RPMI8226 (cell line): ENCODE data around the gene CKMT2.

Experiments
- DNase-seq: peaks from one replicate; pipeline ENCODE4 v3.0.0-alpha.2; 2015

Gene CKMT2

GRCh38 chr5:81233080-81233634 lies at the start of gene CKMT2:
TSS of gene CKMT2 (plus strand) at chr5:81233322. CDS start at chr5:81251133, 17,811 bp downstream.
- DNase-seq, result no peak

GRCh38 chr5:81183811-81184748 lies 49.0 kb upstream of the CKMT2 start:
- DNase-seq, result no peak

GRCh38 chr5:81184749-81185110 lies 48.4 kb upstream of the CKMT2 start:
- no peak for DNase-seq

GRCh38 chr5:81187885-81188284 lies 45.2 kb upstream of the CKMT2 start:
- DNase-seq, result peak; percentile 70

- no peak for DNase-seq
Observed at GRCh38 chr5:81188962-81189361, 44.2 kb upstream of the CKMT2 start.

- DNase-seq, result no peak
Observed at GRCh38 chr5:81189875-81190498, 43.1 kb upstream of the CKMT2 start.

- DNase-seq, result no peak
Observed at GRCh38 chr5:81191726-81192372, 41.3 kb upstream of the CKMT2 start.

- no peak for DNase-seq
Observed at GRCh38 chr5:81192373-81192750, 40.8 kb upstream of the CKMT2 start.

GRCh38 chr5:81194633-81195334 lies 38.3 kb upstream of the CKMT2 start:
- peak; percentile 88 for DNase-seq

GRCh38 chr5:81195335-81195929 lies 37.7 kb upstream of the CKMT2 start:
- DNase-seq, result no peak

GRCh38 chr5:81202655-81203054 lies 30.5 kb upstream of the CKMT2 start:
- no peak for DNase-seq

GRCh38 chr5:81203729-81204128 lies 29.4 kb upstream of the CKMT2 start:
- no peak for DNase-seq

- DNase-seq, result no peak
Observed at GRCh38 chr5:81204205-81204604, 28.9 kb upstream of the CKMT2 start.

- no peak for DNase-seq
Observed at GRCh38 chr5:81205058-81205457, 28.1 kb upstream of the CKMT2 start.

GRCh38 chr5:81207009-81207408 lies 26.1 kb upstream of the CKMT2 start:
- DNase-seq, result no peak

- no peak for DNase-seq
Observed at GRCh38 chr5:81208904-81209303, 24.2 kb upstream of the CKMT2 start.

- no peak for DNase-seq
Observed at GRCh38 chr5:81209386-81209785, 23.7 kb upstream of the CKMT2 start.

GRCh38 chr5:81209869-81210493 lies 23.1 kb upstream of the CKMT2 start:
- DNase-seq, result no peak

- DNase-seq, result no peak
Observed at GRCh38 chr5:81212211-81212751, 20.8 kb upstream of the CKMT2 start.

- DNase-seq, result no peak
Observed at GRCh38 chr5:81213070-81213469, 20.1 kb upstream of the CKMT2 start.

- DNase-seq, result no peak
Observed at GRCh38 chr5:81214848-81215247, 18.3 kb upstream of the CKMT2 start.

- DNase-seq, result no peak
Observed at GRCh38 chr5:81216152-81216551, 17.0 kb upstream of the CKMT2 start.
